ENCODE measurements around the gene SDHAF2.

Gene SDHAF2

DNA sequence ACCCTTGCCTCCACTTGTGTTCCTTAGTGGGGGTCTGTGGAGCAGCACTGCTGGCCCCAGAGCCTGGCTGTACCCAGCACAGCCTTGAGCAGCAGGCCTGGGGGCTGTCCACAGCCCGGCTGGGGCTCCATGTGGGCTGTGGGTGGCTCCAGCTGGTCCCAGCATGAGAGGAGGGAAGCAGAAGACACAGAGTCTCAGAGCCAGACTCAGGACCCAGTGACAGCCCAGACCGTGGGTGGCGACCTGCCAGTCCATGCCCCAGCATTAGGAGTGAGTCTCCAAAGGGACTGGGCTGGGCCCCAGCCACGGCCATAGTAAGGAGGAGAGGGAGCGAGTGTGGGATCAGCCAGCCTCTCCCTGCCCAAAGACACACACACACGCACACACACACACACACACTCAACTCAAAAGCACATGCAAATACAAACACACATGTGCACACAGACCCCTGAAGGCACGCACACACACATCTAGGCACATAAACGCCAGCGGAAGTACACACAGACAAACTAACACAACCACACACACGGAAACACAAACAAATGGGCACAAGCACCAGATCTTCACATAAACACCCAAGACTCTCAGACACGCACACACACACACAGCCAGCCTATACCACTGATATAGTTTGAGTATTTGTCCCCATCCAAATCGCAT lies 61.9 kb downstream of the SDHAF2 start:
- no peaks in the 10 kb centered on the region for H3K36me3 Mint-ChIP-seq (ENCODE audit: low read depth)
- no peak overlapping the region for H3K4me3 Mint-ChIP-seq
- TF ChIP-seq, protein P1, sequence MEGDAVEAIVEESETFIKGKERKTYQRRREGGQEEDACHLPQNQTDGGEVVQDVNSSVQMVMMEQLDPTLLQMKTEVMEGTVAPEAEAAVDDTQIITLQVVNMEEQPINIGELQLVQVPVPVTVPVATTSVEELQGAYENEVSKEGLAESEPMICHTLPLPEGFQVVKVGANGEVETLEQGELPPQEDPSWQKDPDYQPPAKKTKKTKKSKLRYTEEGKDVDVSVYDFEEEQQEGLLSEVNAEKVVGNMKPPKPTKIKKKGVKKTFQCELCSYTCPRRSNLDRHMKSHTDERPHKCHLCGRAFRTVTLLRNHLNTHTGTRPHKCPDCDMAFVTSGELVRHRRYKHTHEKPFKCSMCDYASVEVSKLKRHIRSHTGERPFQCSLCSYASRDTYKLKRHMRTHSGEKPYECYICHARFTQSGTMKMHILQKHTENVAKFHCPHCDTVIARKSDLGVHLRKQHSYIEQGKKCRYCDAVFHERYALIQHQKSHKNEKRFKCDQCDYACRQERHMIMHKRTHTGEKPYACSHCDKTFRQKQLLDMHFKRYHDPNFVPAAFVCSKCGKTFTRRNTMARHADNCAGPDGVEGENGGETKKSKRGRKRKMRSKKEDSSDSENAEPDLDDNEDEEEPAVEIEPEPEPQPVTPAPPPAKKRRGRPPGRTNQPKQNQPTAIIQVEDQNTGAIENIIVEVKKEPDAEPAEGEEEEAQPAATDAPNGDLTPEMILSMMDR (IDR thresholded peaks at IDR 0.05; ENCODE audit: unreplicated experiment in 3 of 3), result no peak
- peaks cover 3% of the 10 kb centered on the region for H3K27me3 Mint-ChIP-seq (ENCODE audit: low read depth)
- H3K9me3 Mint-ChIP-seq, result no peaks in the 10 kb centered on the region
- peak overlapping the region in 1 of 3 experiments; percentile 33 for H3K27ac Mint-ChIP-seq
- H3K4me1 Mint-ChIP-seq, result peaks cover 55% of the 10 kb centered on the region

DNA sequence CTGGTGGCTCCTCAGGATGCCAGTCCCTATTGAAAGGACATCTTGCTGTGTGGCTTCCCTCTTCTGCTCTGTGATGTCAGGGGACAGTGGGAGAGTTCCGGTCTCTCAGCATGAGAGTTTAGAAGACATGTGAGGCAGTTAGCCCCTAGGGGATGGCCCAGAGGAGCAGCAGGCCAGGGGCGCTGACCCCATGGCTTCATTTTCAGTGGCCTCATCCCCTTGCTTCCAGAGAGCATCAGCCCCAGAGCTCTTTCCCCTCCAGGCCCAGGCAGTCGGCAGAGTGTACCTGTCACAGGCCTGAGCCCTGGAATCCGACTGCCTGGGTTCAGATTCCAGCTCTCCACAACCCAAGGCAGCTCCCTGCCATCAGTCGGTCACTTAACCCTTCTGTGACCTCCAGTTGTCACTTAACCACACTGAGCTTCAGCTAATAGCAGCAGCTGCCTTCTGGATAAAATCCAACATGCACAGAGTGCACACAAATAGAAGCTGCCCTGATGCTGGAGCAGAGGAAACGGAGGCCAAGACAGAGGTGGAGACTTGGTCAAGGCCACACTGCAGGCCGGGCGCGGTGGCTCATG lies 64.5 kb downstream of the SDHAF2 start:
- no peaks in the 10 kb centered on the region for H3K36me3 Mint-ChIP-seq (ENCODE audit: low read depth)
- H3K27me3 Mint-ChIP-seq (ENCODE audit: low read depth), result peaks cover 3% of the 10 kb centered on the region
- H3K9me3 Mint-ChIP-seq, result no peaks in the 10 kb centered on the region
- TF ChIP-seq, protein P1 (IDR thresholded peaks at IDR 0.05; ENCODE audit: unreplicated experiment in 3 of 3), result no peak
- peaks cover 36% of the 10 kb centered on the region for H3K4me1 Mint-ChIP-seq
- H3K4me3 Mint-ChIP-seq, result no peak overlapping the region
- H3K27ac Mint-ChIP-seq, result no peak overlapping the region

DNA sequence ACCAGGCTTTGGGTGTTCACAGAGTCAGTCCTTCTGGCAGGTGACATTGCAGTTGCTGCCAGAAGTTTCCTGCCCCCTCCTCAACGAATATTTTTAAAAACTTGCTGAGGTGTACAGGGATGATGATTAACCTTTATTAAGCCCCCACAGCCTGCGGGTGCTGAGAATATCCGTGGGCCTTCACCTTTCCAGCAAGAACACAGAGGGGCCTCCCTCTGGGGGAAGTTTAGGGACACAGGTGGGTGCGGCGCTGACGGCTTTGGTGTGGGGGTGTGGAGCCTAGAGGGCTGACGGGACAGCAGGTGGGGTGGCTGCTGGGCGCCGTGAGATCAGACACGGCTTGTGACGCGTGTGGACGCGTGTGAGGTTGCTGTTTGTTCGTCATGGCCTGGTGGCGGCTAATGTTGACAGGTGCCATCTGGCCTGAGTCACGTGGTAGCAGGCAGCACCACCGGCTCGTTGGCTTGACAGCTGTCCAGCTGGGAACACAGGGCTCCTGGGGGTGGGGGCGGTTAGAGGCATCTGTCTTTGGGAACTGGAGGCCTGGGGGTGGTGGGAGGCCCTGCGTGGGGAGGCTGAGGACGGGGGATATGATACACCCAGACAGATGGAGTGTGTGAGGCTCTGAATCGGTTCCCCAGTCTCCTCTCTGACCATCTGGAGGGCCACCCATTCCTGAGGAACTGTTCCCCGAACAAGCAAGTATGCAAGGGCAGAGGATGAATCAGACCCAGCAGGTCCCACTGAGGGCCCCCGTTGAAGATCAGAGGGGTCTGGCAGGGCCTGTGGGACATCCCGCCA lies 66.1 kb downstream of the SDHAF2 start:
- TF ChIP-seq, protein P1 (IDR thresholded peaks at IDR 0.05; ENCODE audit: unreplicated experiment in 3 of 3), result no peak
- Mint-ChIP-seq H3K9me3 (no peaks in the 10 kb centered on the region), H3K27ac (peak overlapping the region in 1 of 3 experiments; percentile 50), H3K27me3 (ENCODE audit: low read depth) (peaks cover 7% of the 10 kb centered on the region), H3K36me3 (ENCODE audit: low read depth) (no peaks in the 10 kb centered on the region), H3K4me1 (peaks cover 21% of the 10 kb centered on the region), H3K4me3 (no peak overlapping the region)
